Measurements from ENCODE around the gene CRISPLD2. TPM values are rescaled to one million over a fixed set of nuclear protein-coding genes. Genes with fewer than 3 reads are reported as not detected.

The CRISPLD2 gene
- total RNA-seq, 2 experiments from 2014 or later, result 2.0 to 2.6 TPM

GRCh38 chr16:84891149-84891795 lies 71.5 kb downstream of the CRISPLD2 start:
- Histone ChIP-seq H3K27ac (ENCODE audit: low read depth in 1 of 2, low read length in 2 of 2) (no peak overlapping the region), H3K9me3 (ENCODE audit: control insufficient read depth in 1 of 2, insufficient read depth in 1 of 2, low read length in 2 of 2) (peaks cover 0 to 3% of the 10 kb centered on the region in 2 experiments), H3K4me1 (ENCODE audit: insufficient read depth, low read length) (no peaks in the 10 kb centered on the region), H3K27me3 (ENCODE audit: control insufficient read depth in 1 of 2, insufficient read depth in 2 of 2, low read length in 2 of 2) (no peaks in the 10 kb centered on the region), H3K36me3 (ENCODE audit: insufficient read depth, low read length) (no peaks in the 10 kb centered on the region), H3K4me3 (ENCODE audit: low read length) (no peak overlapping the region)
- ATAC-seq (ENCODE audit: poor library complexity) (no peak), DNase-seq (no peak)
- ChIA-PET CTCF (no interaction called here), POLR2A (no interaction called here)
- Mint-ChIP-seq H3K4me1 (ENCODE audit: low read depth) (no peaks in the 10 kb centered on the region), H3K36me3 (ENCODE audit: low read depth) (no peaks in the 10 kb centered on the region), H3K27ac (no peak overlapping the region), H3K4me3 (no peak overlapping the region), H3K9me3 (no peaks in the 10 kb centered on the region), H3K27me3 (peaks cover 12% of the 10 kb centered on the region)
- intact Hi-C loops (cut with DNase I, micrococcal nuclease), result no loop called here
- no peak for TF ChIP-seq CTCF (IDR thresholded peaks at IDR 0.05)

DNA sequence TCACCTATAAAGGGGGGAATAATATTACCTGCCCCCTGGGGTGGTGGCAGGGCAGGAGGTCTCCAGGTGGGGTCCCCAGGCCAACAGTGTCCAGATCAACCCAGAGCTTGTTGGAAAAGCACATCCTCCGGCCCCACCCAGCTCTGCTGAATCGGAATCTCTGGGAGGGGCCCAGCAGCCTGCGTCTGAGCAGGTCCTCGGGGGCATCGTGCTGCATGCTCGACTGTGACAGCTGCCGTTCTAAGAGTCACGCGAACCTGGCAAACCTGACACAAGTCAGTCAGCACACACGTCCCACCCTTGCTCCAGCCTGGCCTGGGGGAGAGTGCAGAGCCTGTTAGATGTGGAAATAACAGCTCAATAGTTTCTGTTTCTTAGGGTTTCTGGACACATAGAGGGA lies 72.3 kb downstream of the CRISPLD2 start:
- Histone ChIP-seq H3K4me1 (ENCODE audit: insufficient read depth, low read length) (no peaks in the 10 kb centered on the region), H3K27ac (ENCODE audit: low read depth in 1 of 2, low read length in 2 of 2) (no peak overlapping the region), H3K9me3 (ENCODE audit: control insufficient read depth in 1 of 2, insufficient read depth in 1 of 2, low read length in 2 of 2) (peaks cover 0 to 3% of the 10 kb centered on the region in 2 experiments), H3K27me3 (ENCODE audit: control insufficient read depth in 1 of 2, insufficient read depth in 2 of 2, low read length in 2 of 2) (no peaks in the 10 kb centered on the region), H3K4me3 (ENCODE audit: low read length) (no peak overlapping the region), H3K36me3 (ENCODE audit: insufficient read depth, low read length) (no peaks in the 10 kb centered on the region)
- no peak for ATAC-seq (ENCODE audit: poor library complexity)
- no peak for TF ChIP-seq CTCF (IDR thresholded peaks at IDR 0.05)
- H3K4me1 Mint-ChIP-seq (ENCODE audit: low read depth), result no peaks in the 10 kb centered on the region
- ChIA-PET POLR2A (no interaction called here), CTCF (no interaction called here)
- no peak for DNase-seq
- H3K4me3 Mint-ChIP-seq, result no peak overlapping the region
- H3K9me3 Mint-ChIP-seq, result no peaks in the 10 kb centered on the region
- no peaks in the 10 kb centered on the region for H3K36me3 Mint-ChIP-seq (ENCODE audit: low read depth)
- intact Hi-C loops (cut with DNase I, micrococcal nuclease), result no loop called here
- no peak overlapping the region for H3K27ac Mint-ChIP-seq
- H3K27me3 Mint-ChIP-seq, result peaks cover 4% of the 10 kb centered on the region

GRCh38 chr16:84893467-84893848 lies 73.7 kb downstream of the CRISPLD2 start:
- ATAC-seq (ENCODE audit: poor library complexity) (no peak), DNase-seq (no peak)
- peaks cover 0 to under 1% of the 10 kb centered on the region in 2 experiments for H3K27me3 ChIP-seq (ENCODE audit: control insufficient read depth in 1 of 2, insufficient read depth in 2 of 2, low read length in 2 of 2)
- no peaks in the 10 kb centered on the region for H3K36me3 ChIP-seq (ENCODE audit: insufficient read depth, low read length)
- ChIA-PET POLR2A (no interaction called here), CTCF (no interaction called here)
- Mint-ChIP-seq H3K36me3 (ENCODE audit: low read depth) (no peaks in the 10 kb centered on the region), H3K27me3 (peaks cover 8% of the 10 kb centered on the region), H3K4me1 (ENCODE audit: low read depth) (no peaks in the 10 kb centered on the region), H3K27ac (no peak overlapping the region), H3K4me3 (no peak overlapping the region), H3K9me3 (no peaks in the 10 kb centered on the region)
- H3K9me3 ChIP-seq (ENCODE audit: control insufficient read depth in 1 of 2, insufficient read depth in 1 of 2, low read length in 2 of 2), result peaks cover 0 to 3% of the 10 kb centered on the region in 2 experiments
- H3K4me1 ChIP-seq (ENCODE audit: insufficient read depth, low read length), result no peaks in the 10 kb centered on the region
- H3K27ac ChIP-seq (ENCODE audit: low read depth in 1 of 2, low read length in 2 of 2), result no peak overlapping the region
- intact Hi-C loops (cut with DNase I, micrococcal nuclease), result no loop called here
- no peak overlapping the region for H3K4me3 ChIP-seq (ENCODE audit: low read length)
- no peak for TF ChIP-seq CTCF (IDR thresholded peaks at IDR 0.05)
